Glomerular visceral epithelial cell (primary cell): ENCODE results near the gene NTNG1.

ENCODE experiments used
- DNase-seq: peaks from one replicate; pipeline ENCODE4 v3.0.0-alpha.2; 2016; ENCODE audit errors: extremely low spot score

The NTNG1 gene

GRCh38 chr1:107405236-107405635 lies 264.4 kb downstream of the NTNG1 start:
- DNase-seq = peak; percentile 10

GRCh38 chr1:107407011-107407410 lies 266.2 kb downstream of the NTNG1 start:
- DNase-seq = no peak

GRCh38 chr1:107413546-107413945 lies 272.7 kb downstream of the NTNG1 start:
- no peak for DNase-seq

DNA sequence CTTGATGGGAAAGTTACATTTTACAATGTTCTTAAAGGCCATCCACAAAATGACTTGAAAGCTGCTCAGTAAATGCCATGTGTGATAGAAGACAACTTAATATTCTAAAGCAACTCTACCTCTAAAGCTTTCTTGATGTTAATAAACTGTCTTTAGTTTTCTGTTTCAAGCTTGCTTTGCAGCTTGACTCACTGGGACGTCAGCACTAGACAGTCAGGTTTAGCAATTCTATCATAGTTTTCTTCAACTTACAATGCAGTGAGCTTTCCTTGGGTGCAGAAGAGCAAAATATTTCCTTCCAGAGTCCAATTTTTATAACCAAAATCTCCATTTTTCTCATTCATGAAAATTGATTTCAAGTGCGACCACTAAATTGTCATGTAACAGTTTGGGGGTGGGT lies 273.1 kb downstream of the NTNG1 start:
- no peak for DNase-seq

DNA sequence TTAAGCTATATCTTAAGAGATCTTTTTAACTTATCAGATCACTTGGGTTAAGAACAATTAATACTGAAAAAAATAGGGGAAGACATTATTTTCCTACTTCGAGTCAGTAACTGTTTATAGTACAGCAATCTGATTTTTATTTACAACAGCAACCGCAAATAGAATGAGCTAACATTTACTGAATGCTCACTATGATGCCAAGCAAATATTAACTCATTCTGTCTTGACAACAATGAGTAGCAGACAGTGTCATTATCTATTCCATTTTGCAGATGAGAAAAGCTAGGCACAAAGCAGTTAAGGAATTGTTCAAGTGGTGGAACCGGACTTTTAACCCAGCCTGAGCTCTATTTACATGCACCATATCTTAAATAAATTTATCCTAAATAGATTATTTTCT lies 273.7 kb downstream of the NTNG1 start:
- DNase-seq = no peak

DNA sequence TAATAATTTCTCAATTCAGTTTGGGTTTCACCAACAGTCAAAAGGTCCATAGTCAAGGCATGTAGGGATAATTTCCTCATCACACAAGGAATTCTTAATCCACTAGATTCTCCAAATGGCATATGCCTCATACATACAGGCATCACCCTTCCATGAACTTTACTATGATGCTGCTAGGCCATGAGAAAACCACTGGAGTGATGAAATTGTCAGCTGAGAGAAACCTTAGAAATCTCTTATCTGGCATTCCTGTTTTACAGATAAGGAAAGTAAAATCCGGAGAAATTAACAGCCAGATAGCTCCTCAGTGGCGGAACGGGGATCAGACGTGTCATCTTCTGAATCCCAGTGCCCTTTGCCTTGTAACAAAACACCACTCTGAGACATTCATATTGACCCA lies 274.4 kb downstream of the NTNG1 start:
- DNase-seq = no peak

DNA sequence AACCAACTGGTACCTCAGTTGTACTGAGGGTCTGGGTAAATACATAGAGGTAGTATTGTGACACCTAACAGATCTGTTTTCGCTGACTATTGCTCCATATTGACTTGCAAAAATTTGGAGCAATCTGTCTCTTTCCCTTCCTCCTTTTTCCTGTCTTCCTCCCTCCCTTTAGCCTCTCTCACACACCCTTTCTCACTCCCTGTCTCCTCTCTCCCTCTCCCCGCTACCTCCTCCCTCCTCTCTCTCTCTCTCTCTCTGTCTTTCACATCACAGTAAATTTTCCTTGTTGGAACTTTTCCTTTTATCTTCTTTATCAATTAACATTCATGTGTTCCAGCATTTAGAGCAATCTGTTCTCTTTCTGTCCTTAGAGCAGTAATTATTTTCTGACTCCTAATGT lies 278.2 kb downstream of the NTNG1 start:
- DNase-seq = no peak

- DNase-seq = no peak
These were observed 282.1 kb downstream of the NTNG1 start for GRCh38 chr1:107422901-107423300.

DNA sequence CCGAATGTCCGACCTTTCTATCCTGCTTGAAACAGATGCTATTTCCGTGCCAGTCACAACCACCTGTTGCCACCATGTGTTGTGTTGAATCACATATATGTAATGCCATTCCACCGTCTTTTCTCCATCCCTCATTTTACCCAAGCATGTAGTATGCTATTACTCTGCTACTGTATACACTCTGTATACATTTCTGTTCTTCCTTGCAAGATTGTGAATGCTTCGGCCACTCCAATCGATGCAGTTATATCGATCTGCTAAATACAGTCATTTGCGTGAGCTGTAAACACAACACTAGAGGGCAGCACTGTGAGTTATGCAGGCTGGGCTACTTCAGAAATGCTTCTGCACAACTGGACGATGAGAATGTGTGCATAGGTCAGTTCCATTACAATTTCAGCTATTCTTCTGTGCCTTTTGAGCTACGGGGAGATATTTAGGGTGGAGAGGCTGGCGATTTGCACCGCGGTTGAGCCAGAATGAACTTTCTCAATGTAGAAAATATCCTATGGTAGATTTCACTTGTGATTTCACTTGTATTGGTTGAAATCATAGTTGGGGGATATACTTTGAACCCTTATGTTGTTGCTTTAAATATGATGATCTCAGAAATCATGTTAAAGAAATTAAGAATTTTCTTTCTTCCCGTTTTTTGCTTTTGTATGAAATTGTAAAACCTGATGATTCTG lies 289.8 kb downstream of the NTNG1 start:
- peak; percentile 12 for DNase-seq

- no peak for DNase-seq
These were observed 291.3 kb downstream of the NTNG1 start for GRCh38 chr1:107432108-107432507.

DNA sequence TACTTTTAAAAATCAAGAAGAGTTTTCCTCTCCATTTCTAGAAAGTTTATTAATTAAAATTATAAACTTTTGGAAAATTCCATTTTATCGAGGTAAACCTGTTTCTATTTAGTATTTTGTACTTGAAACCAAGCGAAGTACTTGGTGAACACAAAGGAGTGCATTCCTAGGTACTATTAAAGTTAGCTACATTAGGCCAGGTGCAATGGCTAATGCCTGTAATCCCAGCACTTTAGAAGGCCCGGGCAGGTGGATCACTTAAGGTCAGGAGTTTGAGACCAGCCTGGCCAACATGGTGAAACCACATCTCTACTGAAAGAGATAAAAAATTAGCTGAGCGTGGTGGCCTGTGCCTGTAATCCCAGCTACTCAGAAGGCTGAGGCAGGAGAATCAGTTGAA lies 292.2 kb downstream of the NTNG1 start:
- no peak for DNase-seq

GRCh38 chr1:107433635-107434360 lies 293.0 kb downstream of the NTNG1 start:
- DNase-seq = no peak

DNA sequence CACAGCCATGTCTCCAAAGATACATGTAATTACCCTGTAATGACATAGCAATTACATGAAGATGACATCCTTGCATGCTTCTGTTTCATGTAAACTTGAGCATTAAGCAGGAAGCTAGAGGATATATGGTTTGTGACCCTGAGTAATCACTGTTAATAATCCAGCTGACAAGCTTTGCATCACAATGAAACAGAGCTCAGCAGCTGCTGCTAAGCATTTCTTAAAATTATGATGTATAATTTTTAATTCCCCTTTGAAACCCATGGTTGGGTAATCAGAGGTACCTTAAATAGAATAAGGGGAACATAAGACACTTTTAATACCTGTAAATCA lies 293.5 kb downstream of the NTNG1 start:
- DNase-seq = no peak

- no peak for DNase-seq
These were observed 295.9 kb downstream of the NTNG1 start for GRCh38 chr1:107436552-107437241.

- no peak for DNase-seq
These were observed 298.7 kb downstream of the NTNG1 start for GRCh38 chr1:107439567-107439966.

DNA sequence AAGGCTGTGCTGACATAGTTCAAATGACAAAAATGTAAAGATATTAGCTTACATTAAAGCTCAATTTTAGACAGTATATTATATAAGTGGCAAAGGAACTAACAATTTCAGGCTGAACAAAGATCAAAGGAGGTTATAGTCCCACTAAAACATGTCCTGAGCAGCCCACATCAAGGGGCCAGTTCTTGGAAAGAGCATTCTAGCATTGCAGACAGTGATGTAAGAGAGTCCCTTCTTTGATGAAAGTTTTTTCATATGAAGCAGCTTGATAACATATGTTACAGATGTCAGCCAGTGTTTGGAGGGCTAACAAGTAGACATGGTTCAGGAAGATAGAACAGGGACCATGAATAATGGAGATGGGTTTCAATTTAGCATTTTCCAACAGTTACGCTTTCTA lies 301.7 kb downstream of the NTNG1 start:
- DNase-seq = no peak

- DNase-seq = no peak
These were observed 302.2 kb downstream of the NTNG1 start for GRCh38 chr1:107443027-107443426.

- DNase-seq = no peak
These were observed 303.0 kb downstream of the NTNG1 start for GRCh38 chr1:107443860-107444259.

- DNase-seq = no peak
These were observed 303.5 kb downstream of the NTNG1 start for GRCh38 chr1:107444302-107444701.

DNA sequence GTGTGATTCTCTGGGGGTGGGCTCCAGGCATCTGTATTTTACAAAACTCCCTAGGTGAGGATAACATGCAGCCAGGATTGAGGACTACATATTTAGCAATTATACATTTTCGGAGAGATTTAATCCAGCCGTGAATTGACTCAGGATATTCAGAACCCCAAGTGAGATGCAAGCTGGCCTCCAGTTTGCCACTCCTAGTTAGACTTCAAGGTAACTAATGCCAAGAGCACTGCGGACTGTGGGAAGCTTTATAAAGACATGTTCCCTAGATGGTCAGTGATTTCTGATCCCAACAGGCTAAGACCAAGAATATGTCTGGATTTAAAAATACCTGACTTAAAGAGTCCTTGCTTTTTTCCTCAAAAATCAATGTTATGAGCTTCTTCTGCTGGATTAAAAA lies 308.5 kb downstream of the NTNG1 start:
- no peak for DNase-seq

DNA sequence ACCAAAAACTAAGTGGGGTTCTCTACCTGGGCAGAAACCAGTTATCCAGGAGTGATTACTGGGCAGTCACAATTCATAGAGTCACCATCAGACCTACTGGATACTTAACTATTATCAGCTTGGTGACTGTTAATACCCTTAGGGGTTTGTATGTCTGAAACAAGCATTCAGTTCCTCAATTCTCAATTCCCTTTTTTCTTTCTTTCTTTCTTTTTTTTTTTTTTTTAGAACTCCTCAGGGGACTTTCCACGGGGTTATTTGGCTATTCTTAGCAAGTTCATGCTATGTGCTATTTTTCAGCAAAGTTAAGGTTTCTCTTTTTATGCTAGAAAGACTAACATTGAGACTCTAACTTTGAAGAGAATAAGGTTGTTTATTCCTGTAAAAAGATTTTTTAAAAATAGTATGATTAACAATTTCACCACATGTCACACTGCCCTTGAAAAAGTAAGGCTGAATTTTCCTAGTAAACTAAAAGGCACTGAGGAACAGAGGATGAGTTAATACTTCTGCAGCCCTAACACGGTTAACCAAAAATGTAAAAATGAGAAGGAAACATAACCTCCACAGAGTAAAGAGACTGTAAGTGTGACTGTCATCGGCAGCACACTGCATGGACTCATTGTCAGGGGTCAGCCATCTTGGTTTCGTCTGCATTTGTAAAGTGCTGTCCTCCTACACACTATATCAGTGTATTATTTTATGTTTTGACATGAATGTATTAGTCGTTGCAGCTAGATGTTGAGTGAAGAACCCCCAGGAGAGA lies 310.2 kb downstream of the NTNG1 start:
- no peak for DNase-seq

DNA sequence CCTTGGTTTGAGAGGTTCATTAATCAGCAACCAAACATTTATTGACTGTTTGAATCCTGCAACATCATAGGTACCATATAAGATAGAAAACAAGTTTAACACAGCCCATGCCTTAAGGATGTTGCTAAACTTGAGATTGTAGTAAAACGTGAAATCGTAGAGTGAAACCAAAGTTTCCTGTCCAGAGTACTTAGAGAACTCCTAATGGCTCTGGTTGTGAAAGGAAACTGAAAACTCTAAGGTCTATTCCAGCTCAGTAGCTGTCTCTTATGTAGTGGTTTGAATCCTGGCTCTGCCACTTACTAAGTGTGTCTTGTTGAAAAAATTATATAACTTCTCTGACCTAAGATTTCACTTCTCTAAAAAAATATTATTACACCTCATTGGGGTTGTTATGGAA lies 310.9 kb downstream of the NTNG1 start:
- no peak for DNase-seq
